HL-60 (cell line): ENCODE measurements around the gene RPAP2.
"Not testable (repeated sequence)": the region's sequence is repeated elsewhere in the genome, so short reads cannot be mapped to it uniquely, and the experiment has no call there.

Experiments used
- DNase-seq, 2 experiments: peaks; one replicate each; pipeline ENCODE4 v3.0.0-alpha.2; 2010 to 2020; ENCODE audit warnings: low read depth in 1 of 2, low spot score in 1 of 2
- H3K27ac ChIP-seq: fragments of 250-450 bp; sonication (Bioruptor Pico); replicated peaks from 2 replicates; pipeline ENCODE4 v1.5.1; 2020; ENCODE audit warnings: mild to moderate bottlenecking, moderate library complexity
- H3K27me3 ChIP-seq: fragments of 250-450 bp; sonication (Bioruptor Pico); 2 replicates; pipeline ENCODE4 v1.5.1; 2021; ENCODE audit warnings: mild to moderate bottlenecking, moderate library complexity; ENCODE audit not compliant: insufficient read depth, poor library complexity, severe bottlenecking
- H3K4me3 ChIP-seq: replicated peaks from 2 replicates; pipeline ENCODE4 v1.5.1; 2011; ENCODE audit warnings: mild to moderate bottlenecking, control low read depth, low read length; ENCODE audit not compliant: insufficient read depth
- GABPA ChIP-seq: IDR thresholded peaks from 2 replicates; pipeline ENCODE4 v1.6.1; 2012; ENCODE audit warnings: low read depth
- POLR2AphosphoS5 ChIP-seq: IDR thresholded peaks from 2 replicates; pipeline ENCODE4 v1.6.1; 2012; ENCODE audit warnings: low read depth
- SPI1 ChIP-seq: IDR thresholded peaks from 2 replicates; pipeline ENCODE4 v1.6.1; 2012; ENCODE audit warnings: low read depth, mild to moderate bottlenecking, borderline replicate concordance
- TF ChIP-seq, protein P1 (sequence below): IDR thresholded peaks from one replicate; pipeline ENCODE4 v1.5.1; 2011; ENCODE audit warnings: low read length, control low read depth, inconsistent platforms; ENCODE audit not compliant: insufficient read depth
- TF ChIP-seq, protein P2 (sequence below): IDR thresholded peaks from 2 replicates; pipeline ENCODE4 v1.6.1; 2012; ENCODE audit warnings: low read depth; ENCODE audit not compliant: insufficient replicate concordance

The RPAP2 gene

DNA sequence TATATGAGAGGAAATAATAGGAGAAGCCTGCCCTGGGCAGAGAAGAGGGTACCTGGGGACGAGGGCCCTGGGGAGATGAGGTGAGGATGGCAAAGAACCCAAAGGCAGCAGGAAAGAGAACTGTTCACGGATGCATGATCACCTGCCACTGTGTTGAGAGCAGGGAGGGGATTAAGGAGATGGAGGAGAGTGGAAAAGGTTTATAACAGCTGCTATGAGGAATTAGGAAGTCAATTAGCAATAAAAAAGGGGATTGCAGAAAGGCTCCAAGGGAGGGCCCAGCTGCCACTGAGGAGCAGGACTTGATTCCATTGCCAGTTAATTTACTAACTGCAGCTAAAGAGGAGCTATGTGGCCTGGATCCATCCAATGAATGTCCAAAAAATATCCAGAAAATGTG lies 126.8 kb downstream of the RPAP2 start:
- no peak overlapping the region for H3K27ac ChIP-seq
- DNase-seq = no peak
- H3K27me3 ChIP-seq = no peaks in the 10 kb centered on the region
- TF ChIP-seq, protein P1, sequence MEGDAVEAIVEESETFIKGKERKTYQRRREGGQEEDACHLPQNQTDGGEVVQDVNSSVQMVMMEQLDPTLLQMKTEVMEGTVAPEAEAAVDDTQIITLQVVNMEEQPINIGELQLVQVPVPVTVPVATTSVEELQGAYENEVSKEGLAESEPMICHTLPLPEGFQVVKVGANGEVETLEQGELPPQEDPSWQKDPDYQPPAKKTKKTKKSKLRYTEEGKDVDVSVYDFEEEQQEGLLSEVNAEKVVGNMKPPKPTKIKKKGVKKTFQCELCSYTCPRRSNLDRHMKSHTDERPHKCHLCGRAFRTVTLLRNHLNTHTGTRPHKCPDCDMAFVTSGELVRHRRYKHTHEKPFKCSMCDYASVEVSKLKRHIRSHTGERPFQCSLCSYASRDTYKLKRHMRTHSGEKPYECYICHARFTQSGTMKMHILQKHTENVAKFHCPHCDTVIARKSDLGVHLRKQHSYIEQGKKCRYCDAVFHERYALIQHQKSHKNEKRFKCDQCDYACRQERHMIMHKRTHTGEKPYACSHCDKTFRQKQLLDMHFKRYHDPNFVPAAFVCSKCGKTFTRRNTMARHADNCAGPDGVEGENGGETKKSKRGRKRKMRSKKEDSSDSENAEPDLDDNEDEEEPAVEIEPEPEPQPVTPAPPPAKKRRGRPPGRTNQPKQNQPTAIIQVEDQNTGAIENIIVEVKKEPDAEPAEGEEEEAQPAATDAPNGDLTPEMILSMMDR = no peak
- no peak for TF ChIP-seq POLR2AphosphoS5
- TF ChIP-seq, protein P2, sequence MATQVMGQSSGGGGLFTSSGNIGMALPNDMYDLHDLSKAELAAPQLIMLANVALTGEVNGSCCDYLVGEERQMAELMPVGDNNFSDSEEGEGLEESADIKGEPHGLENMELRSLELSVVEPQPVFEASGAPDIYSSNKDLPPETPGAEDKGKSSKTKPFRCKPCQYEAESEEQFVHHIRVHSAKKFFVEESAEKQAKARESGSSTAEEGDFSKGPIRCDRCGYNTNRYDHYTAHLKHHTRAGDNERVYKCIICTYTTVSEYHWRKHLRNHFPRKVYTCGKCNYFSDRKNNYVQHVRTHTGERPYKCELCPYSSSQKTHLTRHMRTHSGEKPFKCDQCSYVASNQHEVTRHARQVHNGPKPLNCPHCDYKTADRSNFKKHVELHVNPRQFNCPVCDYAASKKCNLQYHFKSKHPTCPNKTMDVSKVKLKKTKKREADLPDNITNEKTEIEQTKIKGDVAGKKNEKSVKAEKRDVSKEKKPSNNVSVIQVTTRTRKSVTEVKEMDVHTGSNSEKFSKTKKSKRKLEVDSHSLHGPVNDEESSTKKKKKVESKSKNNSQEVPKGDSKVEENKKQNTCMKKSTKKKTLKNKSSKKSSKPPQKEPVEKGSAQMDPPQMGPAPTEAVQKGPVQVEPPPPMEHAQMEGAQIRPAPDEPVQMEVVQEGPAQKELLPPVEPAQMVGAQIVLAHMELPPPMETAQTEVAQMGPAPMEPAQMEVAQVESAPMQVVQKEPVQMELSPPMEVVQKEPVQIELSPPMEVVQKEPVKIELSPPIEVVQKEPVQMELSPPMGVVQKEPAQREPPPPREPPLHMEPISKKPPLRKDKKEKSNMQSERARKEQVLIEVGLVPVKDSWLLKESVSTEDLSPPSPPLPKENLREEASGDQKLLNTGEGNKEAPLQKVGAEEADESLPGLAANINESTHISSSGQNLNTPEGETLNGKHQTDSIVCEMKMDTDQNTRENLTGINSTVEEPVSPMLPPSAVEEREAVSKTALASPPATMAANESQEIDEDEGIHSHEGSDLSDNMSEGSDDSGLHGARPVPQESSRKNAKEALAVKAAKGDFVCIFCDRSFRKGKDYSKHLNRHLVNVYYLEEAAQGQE = no peak
- TF ChIP-seq GABPA = no peak
- TF ChIP-seq SPI1 = no peak
- no peak overlapping the region for H3K4me3 ChIP-seq

DNA sequence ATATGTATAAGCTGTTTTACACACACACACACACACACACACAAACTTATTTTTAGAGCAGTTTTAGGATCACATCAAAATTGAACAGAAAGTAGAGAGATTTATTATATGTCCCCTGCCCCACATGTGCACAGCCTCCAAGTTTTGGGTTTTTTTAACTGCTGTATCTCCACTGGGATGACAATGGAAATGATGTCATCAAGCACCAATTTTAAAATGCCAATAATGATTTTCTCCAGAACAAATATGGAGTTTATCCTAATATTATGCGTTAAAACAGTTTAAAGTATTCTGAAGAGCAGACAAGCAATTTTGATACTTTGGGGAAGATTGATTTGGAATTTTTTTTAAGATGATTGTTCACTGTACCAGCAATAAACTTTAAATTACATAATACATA lies 131.2 kb downstream of the RPAP2 start:
- no peak for DNase-seq
- Histone ChIP-seq H3K27ac (no peak overlapping the region), H3K4me3 (no peak overlapping the region), H3K27me3 (no peaks in the 10 kb centered on the region)
- TF ChIP-seq POLR2AphosphoS5 = no peak

DNA sequence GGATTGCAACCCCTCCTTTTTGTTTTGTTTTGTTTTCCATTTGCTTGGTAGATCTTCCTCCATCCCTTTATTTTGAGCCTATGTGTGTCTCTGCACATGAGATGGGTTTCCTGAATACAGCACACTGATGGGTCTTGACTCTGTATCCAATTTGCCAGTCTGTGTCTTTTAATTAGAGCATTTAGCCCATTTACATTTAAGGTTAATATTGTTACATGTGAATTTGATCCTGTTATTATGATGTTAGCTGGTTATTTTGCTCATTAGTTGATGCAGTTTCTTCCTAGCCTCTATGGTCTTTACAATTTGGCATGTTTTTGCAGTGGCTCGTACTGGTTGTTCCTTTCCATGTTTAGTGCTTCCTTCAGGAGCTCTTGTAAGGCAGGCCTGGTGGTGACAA lies 135.7 kb downstream of the RPAP2 start:
- H3K4me3 ChIP-seq, DNase-seq, H3K27ac ChIP-seq, H3K27me3 ChIP-seq: not testable (repeated sequence)

DNA sequence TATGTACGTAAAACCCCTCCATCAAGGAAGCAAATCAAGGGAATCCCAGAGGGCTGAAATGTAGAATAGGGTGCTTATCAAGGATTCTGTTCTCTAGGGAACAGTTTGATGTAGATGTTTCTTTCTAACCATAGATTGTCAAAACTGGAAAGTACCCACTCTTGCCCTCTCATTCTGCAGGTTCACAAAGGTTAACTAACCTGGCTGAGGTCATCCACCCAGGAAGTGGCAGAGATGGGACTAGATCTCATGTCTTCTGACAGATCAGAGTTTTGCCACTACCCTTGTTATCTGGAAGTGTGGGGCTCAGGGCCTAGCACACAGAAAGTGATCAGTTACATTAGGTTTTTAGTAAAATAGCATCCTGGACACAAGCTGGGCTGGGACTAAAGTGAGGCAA lies 140.4 kb downstream of the RPAP2 start:
- Histone ChIP-seq H3K27ac (no peak overlapping the region), H3K27me3 (no peaks in the 10 kb centered on the region), H3K4me3 (no peak overlapping the region)
- TF ChIP-seq POLR2AphosphoS5 = no peak
- DNase-seq = no peak

DNA sequence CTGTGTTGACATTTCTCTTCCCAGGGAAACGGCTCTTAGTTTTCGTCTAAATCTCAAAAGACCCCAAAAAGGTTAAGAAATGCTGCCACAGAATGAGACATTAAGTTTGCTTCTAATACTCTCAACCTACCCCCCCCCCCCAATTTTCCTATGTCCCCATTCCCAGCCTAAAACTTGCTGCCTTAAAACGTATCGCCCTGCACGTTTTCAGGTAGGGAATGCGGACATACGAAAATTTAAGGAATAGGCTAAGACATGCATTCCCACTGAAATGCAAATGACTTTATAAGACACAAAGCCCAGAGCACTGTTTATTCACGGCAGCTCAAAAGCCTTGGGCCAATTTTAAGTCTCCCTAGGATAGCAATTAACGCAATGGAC lies 142.4 kb downstream of the RPAP2 start:
- DNase-seq = no peak
- TF ChIP-seq GABPA (no peak), SPI1 (no peak), POLR2AphosphoS5 (no peak)
- TF ChIP-seq, protein P2 = no peak
- TF ChIP-seq, protein P1 = no peak
- Histone ChIP-seq H3K27me3 (no peaks in the 10 kb centered on the region), H3K4me3 (no peak overlapping the region), H3K27ac (no peak overlapping the region)
